22Rv1 (cell line): Measurements from ENCODE around the gene CRYGB.

ENCODE experiments used
- ZFX ChIP-seq: fragments of 450-650 bp; IDR thresholded peaks from 2 replicates; pipeline ENCODE4 v1.6.1; 2017; ENCODE audit warnings: antibody characterized with exemption, borderline replicate concordance
- TF ChIP-seq, protein P1 (sequence below): fragments of 450-650 bp; IDR thresholded peaks from 2 replicates; pipeline ENCODE4 v1.5.1; 2017; ENCODE audit warnings: mild to moderate bottlenecking

DNA sequence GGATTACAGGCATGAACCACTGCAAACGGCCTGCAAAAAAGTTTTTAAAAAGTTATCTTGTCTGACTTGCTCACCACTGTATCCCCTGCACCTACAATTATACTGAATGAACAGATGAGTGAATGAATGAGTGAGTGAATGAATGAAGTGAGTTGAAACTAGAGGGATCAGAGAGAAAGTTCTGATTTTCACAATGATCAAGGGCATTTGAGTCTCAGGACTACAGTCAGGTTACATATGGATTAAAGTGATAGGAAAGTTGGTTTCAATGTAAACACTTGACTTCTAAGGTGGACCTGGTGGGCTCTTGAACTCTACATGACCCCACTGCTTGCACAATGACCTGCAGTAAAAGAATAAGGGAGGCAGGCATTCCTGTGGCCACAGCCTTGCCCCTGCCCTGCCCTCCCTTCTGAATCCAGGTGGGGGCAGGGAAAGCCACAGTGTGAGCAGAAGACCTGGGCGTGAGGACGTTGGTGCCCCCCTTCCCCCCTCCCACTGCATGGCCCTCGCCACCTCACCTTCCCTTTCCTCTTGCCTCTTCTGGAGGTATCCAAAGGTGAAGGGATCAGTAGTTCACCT lies 33.2 kb upstream of the CRYGB start:
- TF ChIP-seq, protein P1, sequence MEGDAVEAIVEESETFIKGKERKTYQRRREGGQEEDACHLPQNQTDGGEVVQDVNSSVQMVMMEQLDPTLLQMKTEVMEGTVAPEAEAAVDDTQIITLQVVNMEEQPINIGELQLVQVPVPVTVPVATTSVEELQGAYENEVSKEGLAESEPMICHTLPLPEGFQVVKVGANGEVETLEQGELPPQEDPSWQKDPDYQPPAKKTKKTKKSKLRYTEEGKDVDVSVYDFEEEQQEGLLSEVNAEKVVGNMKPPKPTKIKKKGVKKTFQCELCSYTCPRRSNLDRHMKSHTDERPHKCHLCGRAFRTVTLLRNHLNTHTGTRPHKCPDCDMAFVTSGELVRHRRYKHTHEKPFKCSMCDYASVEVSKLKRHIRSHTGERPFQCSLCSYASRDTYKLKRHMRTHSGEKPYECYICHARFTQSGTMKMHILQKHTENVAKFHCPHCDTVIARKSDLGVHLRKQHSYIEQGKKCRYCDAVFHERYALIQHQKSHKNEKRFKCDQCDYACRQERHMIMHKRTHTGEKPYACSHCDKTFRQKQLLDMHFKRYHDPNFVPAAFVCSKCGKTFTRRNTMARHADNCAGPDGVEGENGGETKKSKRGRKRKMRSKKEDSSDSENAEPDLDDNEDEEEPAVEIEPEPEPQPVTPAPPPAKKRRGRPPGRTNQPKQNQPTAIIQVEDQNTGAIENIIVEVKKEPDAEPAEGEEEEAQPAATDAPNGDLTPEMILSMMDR: no peak
- TF ChIP-seq ZFX: no peak
